HCT116 (cell line): Measurements from ENCODE around the gene CDKL4. TPM values are rescaled to one million over a fixed set of nuclear protein-coding genes. Genes with fewer than 3 reads are reported as not detected.

Experiments used
- ATAC-seq: fragments of 200-7000 bp; cut with Tn5 transposase; 2 replicates; pipeline ENCODE4 v1.9.1; 2020; ENCODE audit warnings: mild to moderate bottlenecking, moderate library complexity
- BruUV-seq: library from RNA; stranded (reverse); fragments of 400-500 nt; replicated peaks from 2 replicates; lab custom pipeline; 2021; lab: Mats Ljungman, UMichigan
- CTCF ChIA-PET: fragments of 300-600 bp; sonication (Branson Sonifier 250); formaldehyde crosslinking; loops from one replicate; lab custom pipeline; 2021; ENCODE audit warnings: antibody characterized with exemption; lab: Charles Lee
- POLR2A ChIA-PET: fragments of 300-600, 350-600 bp; sonication (Branson Sonifier 250); formaldehyde crosslinking; loops from one replicate; lab custom pipeline; 2021; ENCODE audit warnings: antibody characterized with exemption; lab: Charles Lee
- RAD21 ChIA-PET, 2 experiments: fragments of 300-600 bp; sonication (Branson Sonifier 250); formaldehyde crosslinking; loops; one replicate each; lab custom pipeline; 2023; ENCODE audit warnings: low total read pairs in 2 of 2; ENCODE audit not compliant: uncharacterized antibody in 2 of 2, unreplicated experiment in 2 of 2, low non-redundant PET in 1 of 2; lab: Charles Lee
- DNase-seq: peaks from one replicate; pipeline ENCODE4 v3.0.0-alpha.2; 2010; ENCODE audit warnings: low read depth, low spot score
- H2AFZ ChIP-seq: fragments of 200-600 bp; shearing (Covaris generic), sonication (generic); 2 replicates; pipeline ENCODE4 v1.6.1; 2017; ENCODE audit warnings: low read depth, mixed run types, mixed read lengths, antibody characterized with exemption, low read length; ENCODE audit not compliant: poor library complexity, severe bottlenecking
- H3K27ac ChIP-seq: 2 replicates; pipeline ENCODE4 v1.5.1; 2012; ENCODE audit warnings: low read depth, low read length
- H3K27me3 ChIP-seq: fragments of 200-600 bp; sonication (generic); 2 replicates; pipeline ENCODE4 v1.6.1; 2016; ENCODE audit warnings: mixed run types, low read length, mixed read lengths; ENCODE audit not compliant: insufficient read depth
- H3K36me3 ChIP-seq, 2 experiments: fragments of 200-500 bp in 1 of 2; fragments of 200-600 bp in 1 of 2; sonication (Bioruptor generic) in 1 of 2; sonication (generic) in 1 of 2; 2 replicates each; pipeline versions ENCODE4 v1.5.1 to v1.6.1; 2014 to 2016; ENCODE audit warnings: low read length in 2 of 2, inconsistent platforms in 1 of 2, mixed read lengths in 1 of 2, mixed run types in 1 of 2; ENCODE audit not compliant: insufficient read depth in 2 of 2, control insufficient read depth in 1 of 2
- H3K4me1 ChIP-seq, 2 experiments: fragments of 200-600 bp in 1 of 2; sonication (generic) in 1 of 2; 2 replicates each; pipeline versions ENCODE4 v1.5.1 to v1.6.1; 2012 to 2017; ENCODE audit warnings: low read length in 2 of 2, inconsistent platforms in 1 of 2, mild to moderate bottlenecking in 1 of 2, mixed read lengths in 1 of 2, mixed run types in 1 of 2, moderate library complexity in 1 of 2; ENCODE audit not compliant: insufficient read depth in 2 of 2, control insufficient read depth in 1 of 2
- H3K4me2 ChIP-seq: fragments of 200-600 bp; sonication (generic); 2 replicates; pipeline ENCODE4 v1.6.1; 2017; ENCODE audit warnings: mixed run types, low read length, mixed read lengths
- H3K4me3 ChIP-seq, 2 experiments: fragments of 200-600 bp in 1 of 2; sonication (generic) in 1 of 2; replicated peaks in 1 of 2; 2 replicates each; pipeline ENCODE4 v1.5.1; 2011 to 2016; ENCODE audit warnings: low read length in 2 of 2, control low read depth in 1 of 2, low read depth in 1 of 2, mild to moderate bottlenecking in 1 of 2, mixed read lengths in 1 of 2, mixed run types in 1 of 2
- H3K79me2 ChIP-seq: fragments of 200-600 bp; sonication (generic); 2 replicates; pipeline ENCODE4 v1.6.1; 2017; ENCODE audit warnings: mild to moderate bottlenecking, mixed run types, low read length, moderate library complexity, mixed read lengths; ENCODE audit not compliant: insufficient read depth
- H3K9ac ChIP-seq: fragments of 200-600 bp; sonication (generic); 2 replicates; pipeline ENCODE4 v1.6.1; 2016; ENCODE audit warnings: low read length, mixed read lengths
- H3K9me2 ChIP-seq: fragments of 200-600 bp; sonication (generic), shearing (Covaris generic); 2 replicates; pipeline ENCODE4 v1.6.1; 2017; ENCODE audit warnings: mixed run types, mild to moderate bottlenecking, moderate library complexity; ENCODE audit not compliant: insufficient read depth
- H3K9me3 ChIP-seq, 2 experiments: fragments of 200-500 bp in 1 of 2; fragments of 200-600 bp in 1 of 2; sonication (Bioruptor generic) in 1 of 2; sonication (generic) in 1 of 2; 2 replicates each; pipeline ENCODE4 v1.6.1; 2014 to 2017; ENCODE audit warnings: low read length in 2 of 2, mixed read lengths in 2 of 2, inconsistent platforms in 1 of 2, low read depth in 1 of 2, mild to moderate bottlenecking in 1 of 2, mixed run types in 1 of 2, moderate library complexity in 1 of 2; ENCODE audit not compliant: control insufficient read depth in 1 of 2, insufficient read depth in 1 of 2
- H4K20me1 ChIP-seq: fragments of 200-600 bp; sonication (generic), shearing (Covaris generic); 2 replicates; pipeline ENCODE4 v1.6.1; 2017; ENCODE audit warnings: mixed run types, mild to moderate bottlenecking, moderate library complexity; ENCODE audit not compliant: insufficient read depth
- CBX3 ChIP-seq: IDR thresholded peaks from 2 replicates; pipeline ENCODE4 v1.6.1; 2012; ENCODE audit warnings: low read depth
- ELF1 ChIP-seq: IDR thresholded peaks from 2 replicates; pipeline ENCODE4 v1.6.1; 2012; ENCODE audit warnings: low read depth, borderline replicate concordance
- EZH2 ChIP-seq: fragments of 200-600 bp; sonication (generic); IDR thresholded peaks from 2 replicates; pipeline ENCODE4 v1.6.1; 2017; ENCODE audit warnings: antibody characterized with exemption, mixed run types
- EZH2phosphoT487 ChIP-seq: fragments of 200-600 bp; IDR thresholded peaks from 2 replicates; pipeline ENCODE4 v1.6.1; 2018; ENCODE audit warnings: antibody characterized with exemption, borderline replicate concordance
- MAX ChIP-seq: IDR thresholded peaks from 2 replicates; pipeline ENCODE4 v1.6.1; 2012
- POLR2AphosphoS5 ChIP-seq: IDR thresholded peaks from 2 replicates; pipeline ENCODE4 v1.6.1; 2011; ENCODE audit warnings: mild to moderate bottlenecking, low read depth, low read length, moderate library complexity
- RAD21 ChIP-seq: IDR thresholded peaks from 2 replicates; pipeline ENCODE4 v1.6.1; 2012; ENCODE audit warnings: low read depth, mild to moderate bottlenecking
- SIN3A ChIP-seq: IDR thresholded peaks from 2 replicates; pipeline ENCODE4 v1.6.1; 2012; ENCODE audit warnings: low read depth
- SRF ChIP-seq: IDR thresholded peaks from 2 replicates; pipeline ENCODE4 v1.6.1; 2012; ENCODE audit warnings: low read depth
- TCF7L2 ChIP-seq: IDR thresholded peaks from 2 replicates; pipeline ENCODE4 v1.7.0; 2011; ENCODE audit warnings: borderline replicate concordance, inconsistent platforms; ENCODE audit not compliant: insufficient read depth, insufficient read length; ENCODE audit errors: extremely low read depth
- ZFX ChIP-seq: fragments of 450-650 bp; IDR thresholded peaks from 2 replicates; pipeline ENCODE4 v1.6.1; 2017
- intact Hi-C: fragments of 100-400 bp; cut with micrococcal nuclease; formaldehyde crosslinking; loops from 2 replicates; pipeline ENCODE4 v1.10.0; 2022
- total RNA-seq: library from RNA; stranded (reverse); gene quantifications from one replicate; pipeline ENCODE4 v1.2.1, GENCODE V29; 2021; ENCODE audit not compliant: unreplicated experiment
- TF ChIP-seq, protein P1 (sequence below): IDR thresholded peaks from 2 replicates; pipeline ENCODE4 v1.6.1; 2011; ENCODE audit warnings: mild to moderate bottlenecking, low read length, moderate library complexity; ENCODE audit not compliant: insufficient replicate concordance; ENCODE audit errors: extremely low read depth
- TF ChIP-seq, protein P2 (sequence below): IDR thresholded peaks from 2 replicates; pipeline ENCODE4 v1.6.1; 2012

The CDKL4 gene
- total RNA-seq, 1 experiment from 2014 or later = 0.27 TPM

DNA sequence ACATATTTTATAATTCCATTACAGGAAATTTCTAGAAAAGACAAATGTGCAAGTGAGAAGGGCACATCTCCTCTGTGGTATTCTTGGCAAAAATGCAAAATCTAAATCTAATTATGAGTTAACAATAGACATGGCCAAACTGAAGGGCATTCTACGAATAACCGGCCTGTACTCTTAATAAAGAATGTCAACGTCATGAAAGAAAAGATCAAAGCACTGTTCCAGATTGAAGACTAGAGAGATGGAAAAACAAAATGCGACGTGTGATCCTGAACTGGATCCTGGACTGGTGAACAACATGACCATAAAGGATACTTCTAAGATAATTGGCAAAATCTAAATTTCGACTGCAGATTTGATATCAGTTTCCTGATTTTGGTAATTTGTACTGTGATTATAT lies 3.0 kb downstream of the CDKL4 start:
- TF ChIP-seq MAX (no peak), TCF7L2 (no peak), POLR2AphosphoS5 (no peak), SIN3A (no peak), ZFX (no peak), EZH2phosphoT487 (no peak), EZH2 (no peak), RAD21 (no peak), SRF (no peak), CBX3 (no peak), ELF1 (no peak)
- TF ChIP-seq, protein P1, sequence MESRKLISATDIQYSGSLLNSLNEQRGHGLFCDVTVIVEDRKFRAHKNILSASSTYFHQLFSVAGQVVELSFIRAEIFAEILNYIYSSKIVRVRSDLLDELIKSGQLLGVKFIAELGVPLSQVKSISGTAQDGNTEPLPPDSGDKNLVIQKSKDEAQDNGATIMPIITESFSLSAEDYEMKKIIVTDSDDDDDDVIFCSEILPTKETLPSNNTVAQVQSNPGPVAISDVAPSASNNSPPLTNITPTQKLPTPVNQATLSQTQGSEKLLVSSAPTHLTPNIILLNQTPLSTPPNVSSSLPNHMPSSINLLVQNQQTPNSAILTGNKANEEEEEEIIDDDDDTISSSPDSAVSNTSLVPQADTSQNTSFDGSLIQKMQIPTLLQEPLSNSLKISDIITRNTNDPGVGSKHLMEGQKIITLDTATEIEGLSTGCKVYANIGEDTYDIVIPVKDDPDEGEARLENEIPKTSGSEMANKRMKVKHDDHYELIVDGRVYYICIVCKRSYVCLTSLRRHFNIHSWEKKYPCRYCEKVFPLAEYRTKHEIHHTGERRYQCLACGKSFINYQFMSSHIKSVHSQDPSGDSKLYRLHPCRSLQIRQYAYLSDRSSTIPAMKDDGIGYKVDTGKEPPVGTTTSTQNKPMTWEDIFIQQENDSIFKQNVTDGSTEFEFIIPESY = no peak
- TF ChIP-seq, protein P2, sequence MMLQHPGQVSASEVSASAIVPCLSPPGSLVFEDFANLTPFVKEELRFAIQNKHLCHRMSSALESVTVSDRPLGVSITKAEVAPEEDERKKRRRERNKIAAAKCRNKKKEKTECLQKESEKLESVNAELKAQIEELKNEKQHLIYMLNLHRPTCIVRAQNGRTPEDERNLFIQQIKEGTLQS = no peak
- TF ChIP-seq, all 23 proteins: peak for 0
- no peak overlapping the region for H3K4me2 ChIP-seq
- ChIA-PET CTCF (no interaction called here), RAD21 (no interaction called here), POLR2A (no interaction called here)
- H2AFZ ChIP-seq = no peak overlapping the region
- no peak for DNase-seq
- no peaks in the 10 kb centered on the region for H3K4me1 ChIP-seq
- H4K20me1 ChIP-seq = no peaks in the 10 kb centered on the region
- H3K36me3 ChIP-seq = no peaks in the 10 kb centered on the region
- no peak overlapping the region for H3K9ac ChIP-seq
- H3K4me3 ChIP-seq = no peak overlapping the region
- ATAC-seq = no peak
- BruUV-seq = no TSS peak
- H3K27me3 ChIP-seq = no peaks in the 10 kb centered on the region
- H3K79me2 ChIP-seq = no peaks in the 10 kb centered on the region
- H3K9me2 ChIP-seq = no peaks in the 10 kb centered on the region
- no peaks in the 10 kb centered on the region for H3K9me3 ChIP-seq
- no peak overlapping the region for H3K27ac ChIP-seq
- intact Hi-C loops = no loop called here
